ENCODE measurements around the gene CAMSAP2. TPM values are rescaled to one million over a fixed set of nuclear protein-coding genes. Genes with fewer than 3 reads are reported as not detected.
A peak's percentile ranks its signal among the peaks of the same experiment; 100 is the strongest.

CAMSAP2 gene
- total RNA-seq, 1 donor from 2014 or later = 49.4 TPM

- peaks cover 70% of the 10 kb centered on the region for H3K79me2 ChIP-seq (ENCODE audit: insufficient read depth, low read length)
- no peaks in the 10 kb centered on the region for H3K27me3 ChIP-seq (ENCODE audit: insufficient read depth, low read length)
- peak overlapping the region; percentile 8 for H3K4me2 ChIP-seq (ENCODE audit: low read length)
- H4K20me1 ChIP-seq (ENCODE audit: insufficient read depth, low read length) = peaks cover 53% of the 10 kb centered on the region
- no peak overlapping the region for H2AFZ ChIP-seq (ENCODE audit: low read depth, low read length)
- no peak overlapping the region for H3K27ac ChIP-seq (ENCODE audit: low read depth, low read length)
- H3K9ac ChIP-seq (ENCODE audit: low read length) = no peak overlapping the region
- DNase-seq (ENCODE audit: low read depth) = no peak
- no peaks in the 10 kb centered on the region for H3K36me3 ChIP-seq (ENCODE audit: insufficient read depth, low read length)
- H3K9me3 Mint-ChIP-seq (ENCODE audit: unreplicated experiment) = peaks cover 2% of the 10 kb centered on the region
- TF ChIP-seq CTCF (IDR thresholded peaks at IDR 0.05; ENCODE audit: insufficient read depth, low read depth, low read length) (no peak), EZH2 (IDR thresholded peaks at IDR 0.05; ENCODE audit: insufficient read depth, low read length) (no peak)
- peaks cover 3% of the 10 kb centered on the region for H3K36me3 Mint-ChIP-seq (ENCODE audit: low read depth, unreplicated experiment)
- no peak overlapping the region for H3K4me3 Mint-ChIP-seq (ENCODE audit: unreplicated experiment)
- FAIRE-seq = no peak
- H3K4me1 ChIP-seq (ENCODE audit: insufficient read depth, low read length) = peaks cover 6% of the 10 kb centered on the region
- no peaks in the 10 kb centered on the region for H3K27me3 Mint-ChIP-seq (ENCODE audit: low read depth, unreplicated experiment)
- peaks cover 11% of the 10 kb centered on the region for H3K4me1 Mint-ChIP-seq (ENCODE audit: low read depth, unreplicated experiment)
- no peak overlapping the region for H3K27ac Mint-ChIP-seq (ENCODE audit: unreplicated experiment)
- H3K4me3 ChIP-seq (ENCODE audit: insufficient read depth, low read depth, low read length) = no peak overlapping the region
- no peaks in the 10 kb centered on the region for H3K9me3 ChIP-seq (ENCODE audit: insufficient read depth, low read depth, low read length)
These were observed 55.9 kb downstream of the CAMSAP2 start for GRCh38 chr1:200794506-200795065.

GRCh38 chr1:200795156-200795555, 56.5 kb downstream of the CAMSAP2 start:
- no peak overlapping the region for H3K27ac Mint-ChIP-seq (ENCODE audit: unreplicated experiment)
- peaks cover 3% of the 10 kb centered on the region for H3K36me3 Mint-ChIP-seq (ENCODE audit: low read depth, unreplicated experiment)
- H4K20me1 ChIP-seq (ENCODE audit: insufficient read depth, low read length) = peaks cover 54% of the 10 kb centered on the region
- FAIRE-seq (no peak), DNase-seq (ENCODE audit: low read depth) (peak; percentile 24)
- peaks cover 70% of the 10 kb centered on the region for H3K79me2 ChIP-seq (ENCODE audit: insufficient read depth, low read length)
- H3K4me3 Mint-ChIP-seq (ENCODE audit: unreplicated experiment) = no peak overlapping the region
- H3K9me3 Mint-ChIP-seq (ENCODE audit: unreplicated experiment) = peaks cover 2% of the 10 kb centered on the region
- H3K4me1 ChIP-seq (ENCODE audit: insufficient read depth, low read length) = peaks cover 6% of the 10 kb centered on the region
- no peaks in the 10 kb centered on the region for H3K36me3 ChIP-seq (ENCODE audit: insufficient read depth, low read length)
- H3K4me3 ChIP-seq (ENCODE audit: insufficient read depth, low read depth, low read length) = no peak overlapping the region
- H3K27ac ChIP-seq (ENCODE audit: low read depth, low read length) = no peak overlapping the region
- H3K4me1 Mint-ChIP-seq (ENCODE audit: low read depth, unreplicated experiment) = peaks cover 11% of the 10 kb centered on the region
- TF ChIP-seq EZH2 (IDR thresholded peaks at IDR 0.05; ENCODE audit: insufficient read depth, low read length) (no peak), CTCF (IDR thresholded peaks at IDR 0.05; ENCODE audit: insufficient read depth, low read depth, low read length) (no peak)
- H3K27me3 Mint-ChIP-seq (ENCODE audit: low read depth, unreplicated experiment) = no peaks in the 10 kb centered on the region
- no peaks in the 10 kb centered on the region for H3K9me3 ChIP-seq (ENCODE audit: insufficient read depth, low read depth, low read length)
- no peak overlapping the region for H3K4me2 ChIP-seq (ENCODE audit: low read length)
- no peak overlapping the region for H2AFZ ChIP-seq (ENCODE audit: low read depth, low read length)
- no peak overlapping the region for H3K9ac ChIP-seq (ENCODE audit: low read length)
- no peaks in the 10 kb centered on the region for H3K27me3 ChIP-seq (ENCODE audit: insufficient read depth, low read length)

- Mint-ChIP-seq H3K36me3 (ENCODE audit: low read depth, unreplicated experiment) (no peaks in the 10 kb centered on the region), H3K27ac (ENCODE audit: unreplicated experiment) (no peak overlapping the region), H3K4me1 (ENCODE audit: low read depth, unreplicated experiment) (peaks cover 5% of the 10 kb centered on the region), H3K27me3 (ENCODE audit: low read depth, unreplicated experiment) (no peaks in the 10 kb centered on the region), H3K9me3 (ENCODE audit: unreplicated experiment) (peaks cover 2% of the 10 kb centered on the region), H3K4me3 (ENCODE audit: unreplicated experiment) (no peak overlapping the region)
- Histone ChIP-seq H3K36me3 (ENCODE audit: insufficient read depth, low read length) (no peaks in the 10 kb centered on the region), H2AFZ (ENCODE audit: low read depth, low read length) (no peak overlapping the region), H3K9ac (ENCODE audit: low read length) (no peak overlapping the region), H4K20me1 (ENCODE audit: insufficient read depth, low read length) (peaks cover 51% of the 10 kb centered on the region), H3K9me3 (ENCODE audit: insufficient read depth, low read depth, low read length) (no peaks in the 10 kb centered on the region), H3K27me3 (ENCODE audit: insufficient read depth, low read length) (no peaks in the 10 kb centered on the region), H3K27ac (ENCODE audit: low read depth, low read length) (no peak overlapping the region), H3K79me2 (ENCODE audit: insufficient read depth, low read length) (peaks cover 75% of the 10 kb centered on the region), H3K4me3 (ENCODE audit: insufficient read depth, low read depth, low read length) (no peak overlapping the region), H3K4me2 (ENCODE audit: low read length) (no peak overlapping the region), H3K4me1 (ENCODE audit: insufficient read depth, low read length) (no peaks in the 10 kb centered on the region)
- TF ChIP-seq EZH2 (IDR thresholded peaks at IDR 0.05; ENCODE audit: insufficient read depth, low read length) = no peak
- no peak for TF ChIP-seq CTCF (IDR thresholded peaks at IDR 0.05; ENCODE audit: insufficient read depth, low read depth, low read length)
- FAIRE-seq (no peak), DNase-seq (ENCODE audit: low read depth) (no peak)
These were observed 63.3 kb downstream of the CAMSAP2 start for GRCh38 chr1:200802042-200802441.
